Right ventricle myocardium superior (tissue), 1 donor: ENCODE results near the gene MAP1A. TPM values are rescaled to one million over a fixed set of nuclear protein-coding genes. Genes with fewer than 3 reads are reported as not detected.

Source experiments
- ATAC-seq: fragments of 200-7000 bp; cut with Tn5 transposase; one replicate; pipeline ENCODE4 v1.9.1; 2020; ENCODE audit warnings: mild to moderate bottlenecking; ENCODE audit not compliant: poor library complexity
- DNase-seq: peaks from one replicate; pipeline ENCODE4 v3.0.0-alpha.2; 2020
- intact Hi-C: fragments of 100-400 bp; cut with DNase I; formaldehyde crosslinking; loops from one replicate; pipeline ENCODE4 v1.11.2; 2022
- long read RNA-seq: library from polyadenylated mRNA; unstranded; transcript quantifications from one replicate; pipeline ENCODE4 v2.0.0, GENCODE V29; 2021
- total RNA-seq: library from RNA; stranded (reverse); fragmentation: NEBNext Ultra II Directional; extraction: Animal tissue kit (Norgen Biotek cat#: 25700); gene quantifications from one replicate; pipeline ENCODE4 v1.2.1, GENCODE V29; 2021
- donor health status: DM: no; HTN: yes; CAD: no; lungs with severe emphysema.

The MAP1A gene
- 24.4 TPM for total RNA-seq
- long read RNA-seq, partial matches to known transcripts = 35 of 36 reads
- long read RNA-seq, other reads (novel, unspliced or antisense) = 1 of 36 reads

DNA sequence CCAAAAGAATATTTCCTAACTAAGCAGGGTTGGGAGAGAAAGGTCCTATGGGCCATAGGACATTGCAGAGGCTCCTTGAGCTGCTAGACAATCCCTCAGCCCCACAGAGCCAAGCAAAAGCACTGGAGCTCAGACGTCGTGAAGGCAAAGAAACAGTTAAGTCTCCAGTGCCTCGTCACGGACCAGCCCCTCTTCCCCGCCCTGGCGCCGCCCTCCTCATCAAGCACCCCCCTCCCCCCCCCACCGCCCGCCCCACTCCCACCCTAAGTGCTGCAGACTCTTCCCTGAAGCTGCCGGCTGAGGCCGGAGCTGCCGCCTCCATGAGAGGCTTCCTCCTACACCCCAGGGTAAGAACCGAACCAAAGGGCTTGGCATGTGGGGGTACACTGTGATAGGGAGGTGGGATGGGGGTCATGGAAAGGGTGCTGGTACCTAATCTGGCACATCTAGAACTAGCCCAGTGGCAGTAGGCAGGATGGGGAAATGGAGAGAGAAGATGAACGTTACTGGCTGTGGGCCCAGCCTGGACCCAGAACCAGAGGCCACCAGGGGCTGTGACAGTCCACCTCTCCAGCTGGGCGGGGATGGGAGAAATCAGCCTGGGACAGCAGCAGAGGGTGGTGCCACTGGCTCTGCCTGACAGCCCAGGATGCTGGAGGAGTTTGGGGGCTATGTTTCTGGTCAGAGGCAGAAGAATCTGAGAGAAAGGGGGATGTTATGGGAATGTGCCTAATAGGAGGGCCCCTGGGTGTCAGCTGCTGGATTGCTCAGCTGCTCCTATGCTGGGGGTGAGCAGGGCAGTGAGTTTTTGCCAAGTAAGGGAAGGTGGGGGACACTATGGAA is at the start of gene MAP1A:
TSS of gene MAP1A (plus strand) at position 255 of the 843 bp plus-strand sequence. CDS start 3,866 bp downstream, outside the sequence.
- intact Hi-C loops = no loop called here
- DNase-seq = peak; percentile 73
- ATAC-seq = peak; percentile 54

DNA sequence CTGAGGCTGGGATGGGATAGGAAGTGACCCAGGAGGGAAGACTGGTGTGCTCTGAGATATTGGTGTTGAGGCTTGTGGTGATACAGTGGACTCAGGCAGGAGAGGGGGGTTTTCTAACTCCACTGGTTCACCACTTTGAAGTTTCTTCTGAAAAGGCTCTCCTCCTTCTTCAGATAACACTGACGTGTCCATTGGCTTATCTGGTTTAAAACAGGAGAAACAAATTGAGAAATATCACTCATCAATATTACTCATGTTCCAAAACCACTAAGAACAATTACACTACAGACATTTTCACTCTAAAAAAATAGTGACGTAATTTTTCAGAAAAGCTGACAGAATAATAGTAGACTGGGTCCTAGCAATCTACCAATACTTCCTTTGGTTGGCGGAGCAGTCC is 47.5 kb upstream of the MAP1A start:
- ATAC-seq (no peak), DNase-seq (no peak)
- intact Hi-C loops = no loop called here

DNA sequence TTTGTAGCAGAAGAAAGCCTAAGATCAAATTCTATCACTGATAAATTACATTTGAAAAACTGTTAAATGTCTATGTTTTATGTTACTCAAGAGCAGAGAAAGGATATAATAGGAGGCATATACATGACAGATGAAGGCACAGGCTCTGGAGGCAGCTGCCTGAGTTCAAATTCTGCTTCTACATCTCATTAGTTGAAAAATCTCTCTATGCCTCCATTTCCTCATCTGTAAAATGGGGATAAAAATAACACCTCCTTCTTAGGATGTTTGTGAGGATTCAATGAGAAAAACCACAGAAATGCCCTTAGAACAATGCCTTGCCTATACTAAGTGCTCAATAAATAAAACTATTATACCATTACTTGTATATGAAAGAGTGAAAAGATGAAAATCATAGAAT is 45.4 kb upstream of the MAP1A start:
- intact Hi-C loops = no loop called here
- ATAC-seq (no peak), DNase-seq (no peak)

DNA sequence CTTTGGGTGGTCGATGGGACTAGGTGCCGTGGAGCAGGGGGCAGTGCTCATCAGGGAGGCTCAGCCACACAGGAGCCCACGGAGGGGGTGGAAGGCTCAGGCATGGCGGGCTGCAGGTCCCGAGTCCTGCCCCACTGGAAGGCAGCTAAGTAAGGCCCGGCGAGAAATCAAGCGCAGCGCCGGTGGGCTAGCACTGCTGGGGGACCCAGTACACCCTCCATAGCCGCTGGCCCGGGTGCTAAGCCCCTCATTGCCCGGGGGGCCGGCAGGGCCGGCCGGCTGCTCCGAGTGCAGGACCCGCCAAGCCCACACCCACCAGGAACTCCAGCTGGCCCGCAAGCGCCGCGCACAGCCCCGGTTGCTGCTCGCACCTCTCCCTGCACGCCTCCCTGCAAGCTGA is 43.5 kb upstream of the MAP1A start:
- intact Hi-C loops = no loop called here
- ATAC-seq = no peak

DNA sequence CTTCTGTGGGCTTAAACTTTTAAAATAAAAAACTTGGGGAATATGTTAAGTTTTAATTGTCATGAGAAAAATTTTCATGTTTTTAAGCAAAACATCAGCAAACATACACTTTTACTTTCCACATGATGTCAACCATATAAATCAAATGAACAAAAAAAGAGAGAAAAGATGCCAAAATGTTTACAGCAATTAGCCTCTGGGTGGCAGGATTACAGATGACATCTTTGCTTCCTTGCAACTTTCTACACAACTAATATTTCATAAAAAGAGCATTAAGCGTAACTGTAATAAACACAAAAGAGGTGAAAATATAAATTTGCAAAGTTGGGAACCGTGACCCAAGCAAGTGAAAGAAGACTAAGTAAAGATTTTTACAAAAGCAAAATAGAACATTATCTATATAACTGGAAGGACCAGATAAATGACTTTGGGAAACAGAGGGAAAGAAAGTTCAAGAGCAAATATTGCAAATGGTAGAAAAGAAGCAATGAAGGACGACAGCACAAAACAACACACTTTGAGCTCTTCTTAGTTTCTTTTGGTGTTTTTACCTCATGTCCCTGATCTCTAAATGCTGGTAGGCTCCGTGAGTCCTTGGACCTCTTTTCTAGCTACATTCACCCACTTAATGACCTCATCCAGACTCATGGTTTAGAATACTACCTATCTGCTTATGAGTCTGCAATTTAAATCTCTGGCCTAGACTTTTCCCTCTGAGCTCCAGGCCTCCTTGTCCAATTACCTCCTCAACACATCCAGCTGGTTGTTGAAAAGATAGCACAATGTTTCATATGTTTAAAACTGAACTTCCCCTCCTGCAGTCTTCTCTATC is 33.9 kb upstream of the MAP1A start:
- ATAC-seq (no peak), DNase-seq (no peak)
- intact Hi-C loops = no loop called here

More for the DNA sequence above, 43.5 kb upstream of the MAP1A start:
- DNase-seq = no peak

DNA sequence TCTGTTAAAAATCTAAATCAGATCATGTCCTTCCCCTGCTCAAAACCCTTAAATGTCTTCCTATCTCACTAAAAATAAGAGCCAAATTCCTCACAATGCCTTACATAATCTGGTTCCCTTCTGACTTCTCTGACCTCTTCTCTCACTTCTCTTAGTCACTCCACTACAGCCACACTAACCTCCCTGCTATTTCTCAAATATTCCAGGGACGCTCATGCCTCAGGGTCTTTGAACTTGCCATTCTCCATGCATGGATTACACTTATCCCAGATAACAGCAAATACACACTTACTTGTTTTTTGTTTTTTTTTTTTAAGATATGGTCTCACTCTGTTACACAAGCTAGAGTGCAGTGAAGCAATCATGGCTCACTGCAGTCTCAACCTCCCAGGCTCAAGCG is 33.0 kb upstream of the MAP1A start:
- no peak for ATAC-seq
- intact Hi-C loops = no loop called here

DNA sequence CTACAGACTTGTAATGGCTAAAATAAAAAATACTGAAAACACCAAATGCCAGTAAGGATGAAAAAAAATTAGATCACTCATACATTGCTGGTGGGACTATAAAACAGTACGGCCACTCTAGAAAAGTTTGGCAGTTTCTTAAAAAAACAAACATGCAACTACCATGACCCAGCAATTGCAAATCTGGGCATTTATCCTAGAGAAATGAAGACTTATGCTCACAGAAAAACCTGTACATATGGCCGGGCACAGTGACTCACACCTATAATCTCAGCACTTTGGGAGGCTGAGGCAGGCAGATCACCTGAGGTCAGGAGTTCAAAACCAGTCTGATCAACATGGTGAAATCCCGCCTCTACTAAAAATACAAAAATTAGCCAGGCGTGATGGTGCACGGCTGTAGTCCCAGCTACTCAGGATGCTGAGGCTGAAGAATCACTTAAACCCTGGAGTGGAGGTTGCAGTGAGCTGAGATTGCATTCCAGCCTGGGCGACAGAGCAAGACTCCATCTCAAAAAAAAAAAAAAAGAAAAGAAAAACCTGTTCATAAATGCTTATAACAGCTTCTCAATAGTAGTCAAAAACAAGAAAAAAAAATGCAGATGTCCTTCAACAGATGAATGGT is 30.0 kb upstream of the MAP1A start:
- ATAC-seq (no peak), DNase-seq (no peak)
- intact Hi-C loops = no loop called here

More for the DNA sequence above, 33.0 kb upstream of the MAP1A start:
- DNase-seq = no peak

DNA sequence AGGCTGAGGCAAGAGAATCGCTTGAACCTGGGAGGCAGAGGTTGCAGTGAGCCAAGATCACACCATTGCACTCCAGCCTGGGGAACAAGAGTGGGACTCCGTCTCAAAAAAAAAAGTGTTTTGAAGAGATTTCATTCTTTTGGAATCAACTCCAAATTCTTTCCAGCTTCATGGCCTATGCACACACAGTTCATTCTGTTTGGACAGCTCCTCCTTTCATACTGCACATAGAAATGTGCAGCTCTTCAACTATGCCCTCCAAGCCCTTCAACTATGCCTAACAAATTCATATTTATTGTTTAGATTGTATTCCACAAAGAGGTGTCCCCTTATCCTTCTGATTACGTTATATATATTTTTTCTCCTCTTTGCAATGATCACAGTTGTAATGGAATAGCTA is 28.6 kb upstream of the MAP1A start:
- intact Hi-C loops = no loop called here
- DNase-seq (no peak), ATAC-seq (no peak)

DNA sequence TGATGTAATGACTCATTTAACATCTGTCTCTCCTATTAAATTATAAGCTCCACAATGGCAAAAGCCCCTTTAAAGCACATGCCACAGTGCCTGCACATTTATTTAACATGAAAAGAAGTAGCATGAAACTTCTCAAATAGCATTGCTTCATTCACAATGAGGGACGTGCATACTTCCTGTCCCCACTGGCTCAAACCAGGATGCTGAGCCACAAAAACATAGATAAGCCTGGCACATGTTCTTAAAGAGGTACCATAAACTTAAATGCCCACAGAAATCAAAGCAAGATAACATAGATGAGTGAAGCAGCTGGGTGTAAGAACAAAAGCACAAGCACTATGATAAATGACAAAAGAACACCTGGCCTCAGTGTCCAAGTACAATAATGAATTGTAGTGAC is 28.2 kb upstream of the MAP1A start:
- ATAC-seq (no peak), DNase-seq (no peak)
- intact Hi-C loops = no loop called here

DNA sequence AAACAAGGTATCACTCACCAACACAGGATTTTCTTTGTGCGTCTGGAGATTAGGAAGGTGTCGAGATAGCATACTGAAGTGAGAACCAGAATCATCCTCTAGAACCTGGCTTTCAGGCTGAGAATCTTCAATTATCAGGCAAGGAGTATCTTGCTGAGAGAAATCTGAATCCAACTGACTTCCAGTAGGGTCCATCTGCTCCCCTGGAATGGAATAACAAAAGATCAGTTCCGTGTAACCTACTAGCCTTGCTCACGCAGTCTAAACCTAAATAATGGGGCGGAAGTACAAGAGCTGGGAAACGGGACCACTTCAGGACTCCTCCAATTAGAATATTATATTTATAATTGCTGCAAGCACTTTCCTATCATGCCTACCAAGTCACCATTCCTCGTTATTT is 25.1 kb upstream of the MAP1A start:
- DNase-seq (no peak), ATAC-seq (no peak)
- intact Hi-C loops = no loop called here

DNA sequence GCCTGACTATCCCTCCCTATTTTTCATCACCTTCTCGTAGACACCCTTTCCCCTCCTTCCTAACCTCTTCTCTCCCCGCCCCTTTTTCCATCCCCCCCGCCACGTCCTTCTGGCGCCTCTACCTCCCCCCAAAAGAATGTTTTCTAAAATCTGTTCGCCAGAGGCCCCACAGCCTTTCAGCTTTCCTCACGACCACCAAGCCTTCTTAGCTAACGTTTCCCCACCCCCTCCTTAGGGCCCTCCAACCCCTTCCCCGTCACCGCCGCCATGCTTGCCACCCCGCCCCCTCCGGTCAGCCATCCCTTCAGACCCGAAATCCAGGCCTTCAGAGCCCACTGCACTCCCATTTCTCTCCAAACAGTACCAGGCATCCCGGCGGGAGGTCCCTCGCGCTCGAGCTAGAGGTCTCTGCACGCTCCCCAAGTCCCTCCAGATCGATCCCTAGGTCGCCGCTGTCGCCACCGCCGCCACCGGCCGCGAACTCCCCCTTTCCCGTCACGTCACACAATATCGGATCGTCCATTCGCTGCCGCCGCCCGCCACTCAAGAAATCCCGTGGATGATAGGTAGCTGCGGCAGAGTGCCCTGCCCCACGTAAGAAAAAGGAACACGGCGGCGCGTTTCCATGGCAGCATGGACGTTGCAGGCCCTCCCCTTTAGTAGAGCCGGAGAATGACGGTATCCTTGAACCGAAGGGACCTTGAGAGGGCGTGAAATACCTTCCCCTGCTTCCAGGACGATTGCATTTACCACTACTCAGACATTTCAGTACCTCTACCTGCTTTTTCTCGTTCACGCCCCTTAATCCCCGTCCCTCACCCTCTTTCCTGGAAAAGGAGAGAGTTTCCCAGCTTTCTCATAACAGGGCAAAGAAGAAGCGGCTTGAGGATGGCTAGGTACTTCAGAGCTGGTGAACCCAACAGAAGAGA is 24.5 kb upstream of the MAP1A start, which contains the start of gene TP53BP1:
TSS of gene TP53BP1 (minus strand) at position 484 of the 929 bp plus-strand sequence. CDS start at position 371, 113 bp downstream.
- intact Hi-C loops = no loop called here
- ATAC-seq (peak; percentile 100), DNase-seq (peak; percentile 99)

DNA sequence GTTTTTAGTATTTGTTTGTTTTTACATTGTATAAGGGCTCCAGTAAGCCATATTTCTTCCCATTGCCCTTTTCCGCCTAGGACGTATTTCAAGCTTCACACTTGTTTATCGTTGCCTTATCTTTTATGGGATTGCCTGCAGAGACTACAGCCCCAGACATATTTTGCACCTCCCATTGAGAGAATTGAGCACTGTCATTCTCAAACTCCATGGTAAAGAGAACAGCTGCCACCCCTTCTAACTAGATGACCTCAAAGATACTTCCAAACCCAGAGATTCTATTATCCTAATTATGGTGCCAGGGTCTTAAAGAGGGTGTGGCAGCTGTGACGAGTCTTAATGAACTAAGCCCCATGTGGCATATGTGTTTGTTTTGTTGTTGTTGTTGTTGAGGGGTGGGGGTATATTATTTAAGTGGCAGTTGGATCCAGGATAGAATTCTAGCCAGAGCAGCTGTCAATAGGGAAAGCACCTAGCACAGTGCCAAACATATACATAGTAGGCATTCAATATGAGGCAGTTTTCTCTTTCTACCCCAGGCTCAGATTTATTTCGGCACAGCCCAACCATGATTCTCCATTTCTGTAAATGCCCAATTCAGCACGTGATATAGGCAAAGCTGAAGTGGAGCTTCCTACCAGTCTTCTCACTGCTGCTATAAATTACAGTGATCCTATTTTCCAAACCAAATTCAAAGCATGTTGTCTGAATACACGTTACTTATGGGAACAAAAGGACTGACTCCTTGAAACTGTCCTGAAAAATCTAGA is 23.5 kb upstream of the MAP1A start:
- ATAC-seq (no peak), DNase-seq (no peak)
- intact Hi-C loops = no loop called here

DNA sequence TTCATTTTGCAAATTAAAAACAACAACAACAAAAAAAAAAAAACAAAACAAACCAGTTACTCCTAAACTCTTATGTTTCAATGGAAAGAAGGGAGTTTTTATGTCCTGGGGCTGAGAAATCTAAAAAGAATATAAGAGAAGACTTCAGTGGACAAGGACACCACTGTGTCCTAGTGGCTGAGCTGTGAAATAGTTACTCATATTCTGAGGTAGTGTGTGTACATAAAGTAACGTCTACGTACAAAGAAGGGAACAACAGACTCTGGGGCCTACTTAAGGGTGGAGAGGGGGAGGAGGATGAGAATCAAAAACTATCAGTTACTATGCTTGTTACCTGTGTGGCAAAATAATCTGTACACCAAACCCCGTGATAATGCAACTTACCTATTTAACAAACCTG is 18.4 kb upstream of the MAP1A start:
- ATAC-seq (no peak), DNase-seq (no peak)
- intact Hi-C loops = no loop called here

DNA sequence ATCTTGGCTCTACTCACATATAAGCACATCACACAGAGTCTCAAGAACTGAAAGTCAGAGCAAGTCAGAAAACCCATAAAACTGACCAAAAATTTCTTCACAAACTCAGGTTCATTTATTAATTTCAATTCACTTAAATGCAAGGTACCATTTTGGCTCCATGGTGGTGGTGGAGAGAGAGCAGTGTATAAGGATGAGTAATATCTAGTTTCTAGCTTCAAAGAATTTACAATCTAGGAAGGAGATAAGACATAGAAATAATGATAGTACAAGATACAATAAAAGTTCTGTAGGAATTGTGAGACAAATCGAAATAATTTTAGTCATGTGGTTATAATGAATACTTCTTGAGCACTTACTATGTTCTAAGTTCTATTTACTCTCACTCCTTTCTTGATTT is 17.8 kb upstream of the MAP1A start:
- DNase-seq (no peak), ATAC-seq (no peak)
- intact Hi-C loops = no loop called here

DNA sequence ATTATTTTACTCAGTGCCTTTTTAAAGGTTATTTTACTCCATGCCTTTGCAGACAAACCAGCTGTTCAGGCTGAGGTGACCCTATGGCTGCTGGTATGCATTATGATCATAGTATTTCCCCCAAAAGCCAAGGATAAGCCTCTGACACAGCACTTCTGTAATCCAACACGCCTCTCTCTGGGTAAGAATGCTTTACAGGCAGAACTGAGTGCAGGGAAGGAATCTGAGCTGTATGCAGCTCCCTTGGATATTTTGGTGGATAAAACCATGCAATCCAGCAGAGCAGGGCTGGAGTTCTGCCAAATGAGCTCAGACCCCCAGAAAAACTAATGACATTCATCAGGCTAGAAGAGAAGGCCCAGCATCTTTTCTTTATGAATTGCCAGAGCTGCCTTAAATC is 11.7 kb upstream of the MAP1A start:
- DNase-seq = no peak
- intact Hi-C loops = no loop called here
- ATAC-seq = no peak

DNA sequence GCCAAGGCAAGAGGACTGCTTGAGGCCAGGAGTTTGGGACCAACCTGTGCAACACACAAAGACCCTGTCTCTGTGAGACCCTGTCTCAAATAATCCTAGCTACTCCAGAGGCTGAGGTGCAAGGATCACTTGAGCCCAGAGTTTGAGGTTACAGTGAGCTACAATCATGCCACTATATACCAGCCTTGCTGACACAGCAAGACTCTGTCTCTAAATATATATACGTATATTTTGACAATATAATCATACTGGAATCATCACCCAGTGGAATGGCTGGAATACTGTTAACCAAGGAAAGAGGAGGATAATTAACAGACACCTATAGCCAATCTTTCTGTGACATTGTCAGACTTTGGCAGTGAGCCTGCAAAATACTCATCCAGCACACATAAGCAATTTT is 9.0 kb upstream of the MAP1A start:
- intact Hi-C loops = no loop called here
- ATAC-seq = no peak
- DNase-seq = no peak

DNA sequence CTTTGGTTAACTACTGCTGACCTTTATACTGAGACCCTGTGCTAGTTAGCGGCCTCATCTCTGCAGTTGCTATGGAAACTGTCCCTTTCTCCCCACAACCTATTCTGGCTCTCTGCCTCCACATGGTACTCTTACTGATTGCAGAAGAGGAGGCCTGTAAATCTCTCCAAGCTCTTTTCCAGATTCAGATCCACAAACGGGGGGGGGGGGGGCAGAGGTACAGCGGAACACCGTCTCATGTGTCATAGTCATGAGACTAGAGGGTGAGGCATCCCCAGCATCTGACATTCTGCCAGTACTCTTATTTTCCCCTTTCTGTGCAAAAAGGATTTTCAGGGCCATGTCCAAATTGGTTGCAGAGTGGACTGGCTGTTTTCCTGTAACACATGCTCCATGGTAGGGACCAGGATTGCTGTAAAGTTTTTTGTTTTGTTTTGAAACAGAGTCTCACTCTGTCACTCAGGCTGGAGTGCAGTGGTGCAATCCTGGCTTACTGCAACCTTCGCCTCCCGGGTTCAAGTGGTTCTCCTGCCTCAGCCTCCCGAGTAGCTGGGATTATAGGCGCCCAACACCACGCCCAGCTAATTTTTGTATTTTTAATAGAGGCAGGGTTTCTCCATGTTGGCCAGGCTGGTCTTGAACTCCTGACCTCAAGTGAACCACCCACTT is 8.3 kb upstream of the MAP1A start:
- DNase-seq = no peak
- no peak for ATAC-seq
- intact Hi-C loops = no loop called here
